ENCODE results near the gene COL18A1. TPM values are rescaled to one million over a fixed set of nuclear protein-coding genes. Genes with fewer than 3 reads are reported as not detected.

COL18A1 gene
- polyA plus RNA-seq, 1 of the 3 experiments (the other 2 are of a cell fraction): 118 TPM

- TF ChIP-seq CHD2 (IDR thresholded peaks at IDR 0.05; ENCODE audit: low read length, partially characterized antibody): no peak
- TF ChIP-seq, protein P1, sequence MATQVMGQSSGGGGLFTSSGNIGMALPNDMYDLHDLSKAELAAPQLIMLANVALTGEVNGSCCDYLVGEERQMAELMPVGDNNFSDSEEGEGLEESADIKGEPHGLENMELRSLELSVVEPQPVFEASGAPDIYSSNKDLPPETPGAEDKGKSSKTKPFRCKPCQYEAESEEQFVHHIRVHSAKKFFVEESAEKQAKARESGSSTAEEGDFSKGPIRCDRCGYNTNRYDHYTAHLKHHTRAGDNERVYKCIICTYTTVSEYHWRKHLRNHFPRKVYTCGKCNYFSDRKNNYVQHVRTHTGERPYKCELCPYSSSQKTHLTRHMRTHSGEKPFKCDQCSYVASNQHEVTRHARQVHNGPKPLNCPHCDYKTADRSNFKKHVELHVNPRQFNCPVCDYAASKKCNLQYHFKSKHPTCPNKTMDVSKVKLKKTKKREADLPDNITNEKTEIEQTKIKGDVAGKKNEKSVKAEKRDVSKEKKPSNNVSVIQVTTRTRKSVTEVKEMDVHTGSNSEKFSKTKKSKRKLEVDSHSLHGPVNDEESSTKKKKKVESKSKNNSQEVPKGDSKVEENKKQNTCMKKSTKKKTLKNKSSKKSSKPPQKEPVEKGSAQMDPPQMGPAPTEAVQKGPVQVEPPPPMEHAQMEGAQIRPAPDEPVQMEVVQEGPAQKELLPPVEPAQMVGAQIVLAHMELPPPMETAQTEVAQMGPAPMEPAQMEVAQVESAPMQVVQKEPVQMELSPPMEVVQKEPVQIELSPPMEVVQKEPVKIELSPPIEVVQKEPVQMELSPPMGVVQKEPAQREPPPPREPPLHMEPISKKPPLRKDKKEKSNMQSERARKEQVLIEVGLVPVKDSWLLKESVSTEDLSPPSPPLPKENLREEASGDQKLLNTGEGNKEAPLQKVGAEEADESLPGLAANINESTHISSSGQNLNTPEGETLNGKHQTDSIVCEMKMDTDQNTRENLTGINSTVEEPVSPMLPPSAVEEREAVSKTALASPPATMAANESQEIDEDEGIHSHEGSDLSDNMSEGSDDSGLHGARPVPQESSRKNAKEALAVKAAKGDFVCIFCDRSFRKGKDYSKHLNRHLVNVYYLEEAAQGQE (IDR thresholded peaks at IDR 0.05; ENCODE audit: low read depth, low read length): no peak
- TF ChIP-seq JUND (IDR thresholded peaks at IDR 0.05): no peak
- TF ChIP-seq, protein P2, sequence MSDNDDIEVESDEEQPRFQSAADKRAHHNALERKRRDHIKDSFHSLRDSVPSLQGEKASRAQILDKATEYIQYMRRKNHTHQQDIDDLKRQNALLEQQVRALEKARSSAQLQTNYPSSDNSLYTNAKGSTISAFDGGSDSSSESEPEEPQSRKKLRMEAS (IDR thresholded peaks at IDR 0.05; ENCODE audit: low read depth): no peak
- no peak for TF ChIP-seq FOXM1 (IDR thresholded peaks at IDR 0.05; ENCODE audit: low read depth)
- TF ChIP-seq GABPA (IDR thresholded peaks at IDR 0.05; ENCODE audit: low read depth): no peak
Observed at GRCh38 chr21:45430521-45431501, 25.8 kb downstream of the COL18A1 start (continued).

DNA sequence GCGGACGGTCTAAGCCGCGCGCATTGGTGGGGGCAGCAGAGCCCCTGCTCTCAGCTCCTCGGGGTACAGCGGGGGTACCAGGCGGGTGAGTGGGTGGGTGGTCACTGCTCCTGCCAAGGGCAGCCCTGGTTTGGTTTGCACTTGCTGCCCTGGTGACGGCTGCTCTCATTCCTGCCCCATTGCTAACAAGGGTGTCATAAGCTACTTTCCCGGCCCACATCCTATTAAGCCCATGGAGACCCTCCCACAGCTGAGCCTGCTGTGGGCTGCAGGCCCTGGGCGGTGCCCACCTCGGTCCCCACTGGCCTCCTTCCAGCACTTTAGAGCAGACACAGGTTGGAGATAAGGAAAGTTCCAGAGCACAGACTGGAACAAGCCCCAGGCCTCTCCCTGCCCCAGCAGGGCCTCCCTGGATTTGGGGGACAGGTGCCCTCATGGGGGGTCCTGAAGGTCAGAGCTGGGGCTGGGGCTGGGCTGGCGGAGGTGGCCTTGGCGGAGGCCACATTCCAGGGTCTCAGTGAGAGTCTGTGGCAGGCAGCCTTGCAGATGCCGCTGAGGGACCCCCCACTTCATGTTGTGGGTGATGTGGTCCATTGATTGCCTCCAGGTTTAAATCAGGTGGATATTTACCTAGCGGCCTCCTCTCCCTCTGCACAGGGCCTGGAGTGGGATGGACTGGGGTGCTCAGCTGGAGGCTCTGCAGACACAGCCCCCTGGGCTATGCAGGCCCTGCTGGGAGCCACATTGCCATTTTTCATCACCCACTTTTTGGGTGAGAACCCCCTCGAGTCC is 27.0 kb downstream of the COL18A1 start:
- POLR2A ChIA-PET: no interaction called here
- TF ChIP-seq, protein P3, sequence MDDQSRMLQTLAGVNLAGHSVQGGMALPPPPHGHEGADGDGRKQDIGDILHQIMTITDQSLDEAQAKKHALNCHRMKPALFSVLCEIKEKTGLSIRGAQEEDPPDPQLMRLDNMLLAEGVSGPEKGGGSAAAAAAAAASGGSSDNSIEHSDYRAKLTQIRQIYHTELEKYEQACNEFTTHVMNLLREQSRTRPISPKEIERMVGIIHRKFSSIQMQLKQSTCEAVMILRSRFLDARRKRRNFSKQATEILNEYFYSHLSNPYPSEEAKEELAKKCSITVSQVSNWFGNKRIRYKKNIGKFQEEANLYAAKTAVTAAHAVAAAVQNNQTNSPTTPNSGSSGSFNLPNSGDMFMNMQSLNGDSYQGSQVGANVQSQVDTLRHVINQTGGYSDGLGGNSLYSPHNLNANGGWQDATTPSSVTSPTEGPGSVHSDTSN (IDR thresholded peaks at IDR 0.05): no peak
- TF ChIP-seq USF1 (IDR thresholded peaks at IDR 0.05; ENCODE audit: borderline replicate concordance, low read depth) (no peak), YY1 (IDR thresholded peaks at IDR 0.05; ENCODE audit: low read depth) (no peak), TEAD4 (IDR thresholded peaks at IDR 0.05; ENCODE audit: borderline replicate concordance, insufficient read depth) (no peak), NRF1 (IDR thresholded peaks at IDR 0.05; ENCODE audit: low read depth, low read length) (no peak), CHD2 (IDR thresholded peaks at IDR 0.05; ENCODE audit: low read length, partially characterized antibody) (no peak), MXI1 (IDR thresholded peaks at IDR 0.05; ENCODE audit: low read depth, low read length) (no peak), RFX5 (IDR thresholded peaks at IDR 0.05; ENCODE audit: low read length) (no peak), GABPA (IDR thresholded peaks at IDR 0.05; ENCODE audit: low read depth) (no peak), FOXJ3 (CRISPR knock-in tag; IDR thresholded peaks at IDR 0.05) (no peak), FOXM1 (IDR thresholded peaks at IDR 0.05; ENCODE audit: low read depth) (no peak), NFIC (IDR thresholded peaks at IDR 0.05; ENCODE audit: borderline replicate concordance) (no peak), MEF2A (IDR thresholded peaks at IDR 0.05; ENCODE audit: borderline replicate concordance, low read depth) (no peak), EP300 (IDR thresholded peaks at IDR 0.05; ENCODE audit: borderline replicate concordance in 1 of 2, low read depth in 1 of 2, low read length in 1 of 2) (no peak), RXRA (IDR thresholded peaks at IDR 0.05; ENCODE audit: borderline replicate concordance, low read depth) (no peak)
- TF ChIP-seq, protein P4, sequence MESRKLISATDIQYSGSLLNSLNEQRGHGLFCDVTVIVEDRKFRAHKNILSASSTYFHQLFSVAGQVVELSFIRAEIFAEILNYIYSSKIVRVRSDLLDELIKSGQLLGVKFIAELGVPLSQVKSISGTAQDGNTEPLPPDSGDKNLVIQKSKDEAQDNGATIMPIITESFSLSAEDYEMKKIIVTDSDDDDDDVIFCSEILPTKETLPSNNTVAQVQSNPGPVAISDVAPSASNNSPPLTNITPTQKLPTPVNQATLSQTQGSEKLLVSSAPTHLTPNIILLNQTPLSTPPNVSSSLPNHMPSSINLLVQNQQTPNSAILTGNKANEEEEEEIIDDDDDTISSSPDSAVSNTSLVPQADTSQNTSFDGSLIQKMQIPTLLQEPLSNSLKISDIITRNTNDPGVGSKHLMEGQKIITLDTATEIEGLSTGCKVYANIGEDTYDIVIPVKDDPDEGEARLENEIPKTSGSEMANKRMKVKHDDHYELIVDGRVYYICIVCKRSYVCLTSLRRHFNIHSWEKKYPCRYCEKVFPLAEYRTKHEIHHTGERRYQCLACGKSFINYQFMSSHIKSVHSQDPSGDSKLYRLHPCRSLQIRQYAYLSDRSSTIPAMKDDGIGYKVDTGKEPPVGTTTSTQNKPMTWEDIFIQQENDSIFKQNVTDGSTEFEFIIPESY (IDR thresholded peaks at IDR 0.05; ENCODE audit: borderline replicate concordance, low read depth): no peak

More for the DNA sequence above, 27.0 kb downstream of the COL18A1 start:
- 83% methylated on average over 3 of the region's 17 CpGs for WGBS (ENCODE audit: low lambda C conversion rate)
- H3F3A ChIP-seq (replicated peaks; ENCODE audit: insufficient read depth): no peaks in the 10 kb centered on the region
- H3K79me2 ChIP-seq (ENCODE audit: insufficient read depth): peaks cover 87% of the 10 kb centered on the region
- H3K27ac ChIP-seq (ENCODE audit: low read depth in 2 of 2, low read length in 1 of 2): no peak overlapping the region; a peak in 1 of 4 replicates
- peaks cover 69% of the 10 kb centered on the region for H4K20me1 ChIP-seq (ENCODE audit: insufficient read depth)
- no peak overlapping the region for H3K9ac ChIP-seq
- no peak for DNase-seq
- H3K36me3 ChIP-seq (replicated peaks in 1 of 2; ENCODE audit: control insufficient read depth in 1 of 2, insufficient read depth in 2 of 2, low read length in 1 of 2): no peaks in the 10 kb centered on the region
- peaks cover 16 to 26% of the 10 kb centered on the region in 2 experiments; a peak in 2 of 4 replicates for H3K4me1 ChIP-seq (ENCODE audit: control insufficient read depth in 1 of 2, insufficient read depth in 2 of 2, low read depth in 1 of 2, low read length in 1 of 2)
- no peak overlapping the region for H2AFZ ChIP-seq (ENCODE audit: low read depth)
- H3K9me3 ChIP-seq: no peaks in the 10 kb centered on the region
- peak overlapping the region; percentile 49; the same call in 1 of the 2 replicates for H3K4me2 ChIP-seq
- CTCF ChIA-PET: interaction anchor here (1.0 to 5.2 kb wide), 2 partner anchors 139 to 293 kb away, joined by 4 to 54 read pairs; no protein-coding TSS in a partner anchor
- H3K27me3 ChIP-seq (ENCODE audit: insufficient read depth): no peaks in the 10 kb centered on the region
- H3K9me2 ChIP-seq: no peaks in the 10 kb centered on the region
- no peak overlapping the region for H3K4me3 ChIP-seq (ENCODE audit: low read depth in 2 of 2, low read length in 1 of 2)
